Muscle of leg (tissue), 11 donors: Measurements from ENCODE around the gene PDGFRB. TPM values are rescaled to one million over a fixed set of nuclear protein-coding genes. Genes with fewer than 3 reads are reported as not detected.

Source experiments
- DNase-seq: peaks from one replicate; pipeline ENCODE4 v3.0.0; 2013
- H3K27ac ChIP-seq: one replicate; pipeline ENCODE4 v1.5.1; 2013; ENCODE audit warnings: mild to moderate bottlenecking, low read length, control low read depth
- H3K27me3 ChIP-seq: one replicate; pipeline ENCODE4 v1.6.1; 2013; ENCODE audit warnings: low read length; ENCODE audit not compliant: control insufficient read depth, insufficient read depth
- H3K36me3 ChIP-seq: one replicate; pipeline ENCODE4 v1.6.1; 2013; ENCODE audit warnings: low read length; ENCODE audit not compliant: control insufficient read depth, insufficient read depth
- H3K4me1 ChIP-seq: one replicate; pipeline ENCODE4 v1.6.1; 2013; ENCODE audit warnings: low read length; ENCODE audit not compliant: control insufficient read depth, insufficient read depth
- H3K4me3 ChIP-seq: one replicate; pipeline ENCODE4 v1.5.1; 2013; ENCODE audit warnings: low read length, control low read depth
- H3K9me3 ChIP-seq: replicated peaks from 2 replicates; pipeline ENCODE4 v1.6.1; 2013; ENCODE audit warnings: low read depth, low read length; ENCODE audit not compliant: control insufficient read depth
- WGBS: methylation state at CpG from one replicate; pipeline ENCODE4 v1.1.5; 2013; ENCODE audit warnings: missing lambda C conversion rate; ENCODE audit not compliant: insufficient coverage; 5-methylcytosine and 5-hydroxymethylcytosine counted together
- polyA plus RNA-seq, 8 donors: library from polyadenylated mRNA; unstranded; fragments of 120-200 nt; gene quantifications; one replicate each; pipeline versions ENCODE4 v1.2.1 to v1.2.3, GENCODE V29; 2013; ENCODE audit warnings: inconsistent platforms in 1 of 8, low replicate concordance in 1 of 8; ENCODE audit not compliant: insufficient read length in 8 of 8, insufficient read depth in 1 of 8
- total RNA-seq: library from RNA; stranded (reverse); fragments of 120-200 nt; gene quantifications from one replicate; pipeline ENCODE4 v1.2.4, GENCODE V29; 2013

Gene PDGFRB
- total and polyA plus RNA-seq, 9 donors: 109 to 152 (median 129) TPM

DNA sequence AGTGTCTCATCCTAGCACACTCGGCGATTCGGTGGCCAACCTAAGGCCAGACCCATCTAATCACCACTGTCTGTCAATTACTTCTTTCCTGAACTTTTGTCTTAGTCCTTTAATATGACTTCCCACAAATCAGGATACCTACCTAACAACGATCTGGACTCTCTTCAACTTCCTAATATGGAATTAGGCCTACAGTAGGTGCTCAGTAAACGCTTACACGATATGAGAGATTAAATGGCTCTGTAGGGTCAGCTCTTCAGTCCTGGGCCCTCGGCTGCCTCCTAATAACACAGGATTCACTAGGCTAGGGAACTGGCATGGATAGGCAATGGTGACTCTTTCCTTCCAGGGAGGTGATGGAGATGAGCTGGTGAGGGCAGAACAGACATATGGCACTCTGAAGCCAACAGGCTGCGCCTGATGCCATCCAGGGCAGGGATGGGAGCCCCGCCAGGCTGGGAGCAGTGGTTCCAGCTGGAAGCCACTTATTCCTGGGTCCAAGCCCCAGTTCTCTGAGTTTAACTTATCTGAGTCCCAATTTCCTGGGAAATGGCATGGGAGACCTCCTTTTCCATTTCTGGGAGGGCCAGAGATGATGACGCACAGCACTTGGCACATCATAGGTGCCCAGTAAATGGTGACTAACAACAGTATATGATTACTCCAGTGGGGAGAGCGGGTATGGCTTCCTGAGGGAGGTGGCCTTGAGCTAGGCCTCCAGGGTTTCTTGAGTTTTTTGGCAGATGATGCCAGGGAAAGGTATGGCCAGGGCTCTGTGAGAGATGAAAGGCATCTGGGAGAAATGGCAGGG lies 7.3 kb downstream of the PDGFRB start:
- H3K4me1 ChIP-seq: peaks cover 62% of the 10 kb centered on the region
- no peak overlapping the region for H3K4me3 ChIP-seq
- peak overlapping the region; percentile 16 for H3K27ac ChIP-seq
- no peak for DNase-seq
- WGBS: 80% methylated on average over 6 of the region's 11 CpGs
- H3K27me3 ChIP-seq: no peaks in the 10 kb centered on the region
- H3K36me3 ChIP-seq: peaks cover 11% of the 10 kb centered on the region
- no peaks in the 10 kb centered on the region for H3K9me3 ChIP-seq

DNA sequence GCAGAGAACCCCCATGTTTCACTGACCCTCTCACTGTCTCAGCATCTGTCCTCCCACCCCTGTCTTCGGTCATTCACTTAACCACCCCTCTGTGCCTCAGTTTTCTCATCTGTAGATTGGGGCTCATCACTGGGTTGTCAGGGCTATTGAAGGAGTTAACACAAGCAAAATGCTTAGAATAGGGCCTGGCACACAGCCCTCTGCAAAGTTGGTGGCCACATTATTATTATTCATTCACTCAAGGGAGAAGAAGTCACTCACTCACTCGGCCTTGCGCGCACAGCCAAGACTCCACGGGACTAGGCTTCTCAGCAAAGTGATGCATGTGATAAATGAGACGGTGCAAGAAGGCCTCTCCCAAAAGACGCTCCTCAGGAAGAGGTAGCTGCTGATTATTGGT lies 8.0 kb downstream of the PDGFRB start:
- Histone ChIP-seq H3K4me1 (peaks cover 65% of the 10 kb centered on the region), H3K36me3 (peaks cover 9% of the 10 kb centered on the region)

DNA sequence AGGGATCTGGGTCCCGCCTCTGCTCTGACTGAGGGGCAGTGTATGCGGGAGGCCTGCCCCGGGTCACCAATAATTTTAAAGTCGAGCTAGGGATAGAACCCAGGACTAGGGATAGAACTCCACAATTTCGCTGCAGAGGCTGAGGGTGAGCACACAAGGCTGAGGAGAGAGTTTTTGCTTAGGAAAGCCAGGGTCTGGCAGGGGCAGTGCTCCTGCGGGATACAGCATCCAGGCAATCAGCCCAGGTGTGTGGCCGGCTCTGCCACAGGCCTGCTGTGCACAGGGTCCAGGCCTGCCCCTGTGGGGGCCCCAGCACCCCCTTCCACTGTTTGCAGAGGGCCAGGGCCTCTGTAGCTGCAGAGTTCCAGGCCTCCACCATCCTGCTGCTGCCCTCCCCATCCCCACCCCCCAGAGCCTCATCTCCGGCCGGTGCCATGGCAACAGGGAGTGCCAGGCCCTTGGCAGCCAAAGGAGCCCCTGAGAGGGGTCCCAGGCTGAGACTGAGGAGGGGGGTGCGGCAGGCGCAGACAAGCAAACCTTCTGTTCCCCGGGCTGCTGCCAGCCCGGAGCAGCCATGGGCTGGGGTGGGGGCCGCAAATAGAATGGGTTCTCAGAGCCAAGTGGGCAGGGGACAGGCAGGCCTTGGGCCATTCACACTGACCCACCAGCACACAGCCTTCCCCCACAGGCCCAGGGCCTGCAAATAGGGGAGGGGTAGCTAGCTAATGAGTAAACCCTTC lies 8.6 kb downstream of the PDGFRB start:
- DNase-seq: no peak
- Histone ChIP-seq H3K9me3 (no peaks in the 10 kb centered on the region), H3K4me1 (peaks cover 64% of the 10 kb centered on the region), H3K27ac (peak overlapping the region; percentile 61), H3K27me3 (no peaks in the 10 kb centered on the region), H3K36me3 (peaks cover 9% of the 10 kb centered on the region), H3K4me3 (no peak overlapping the region)
- WGBS: 58% methylated on average over 7 of the region's 14 CpGs

More for the DNA sequence above, 8.0 kb downstream of the PDGFRB start:
- Histone ChIP-seq H3K9me3 (no peaks in the 10 kb centered on the region), H3K27ac (peak overlapping the region; percentile 61), H3K4me3 (no peak overlapping the region), H3K27me3 (no peaks in the 10 kb centered on the region)
- WGBS: 30% methylated on average over 2 of the region's 7 CpGs
- no peak for DNase-seq

DNA sequence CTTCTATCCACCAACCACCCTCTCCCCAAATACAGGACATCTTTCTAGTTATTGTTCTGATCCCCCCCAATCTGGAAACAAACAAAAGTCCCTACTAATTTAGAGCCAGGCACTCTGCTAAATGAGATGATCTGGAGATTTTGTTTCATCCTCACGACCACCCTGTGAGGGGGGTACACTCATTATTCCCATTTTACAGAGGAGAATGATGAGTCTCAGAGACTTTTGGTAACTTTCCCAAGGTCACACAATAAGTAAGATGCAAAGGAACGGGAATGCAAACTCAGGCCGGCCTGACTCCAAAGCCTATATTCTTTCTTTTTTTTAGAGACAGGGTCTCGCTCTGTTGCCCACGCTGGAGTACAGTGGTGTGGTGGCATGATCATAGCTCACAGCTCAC lies 9.4 kb downstream of the PDGFRB start:
- Histone ChIP-seq H3K27me3 (no peaks in the 10 kb centered on the region), H3K4me1 (peaks cover 71% of the 10 kb centered on the region), H3K27ac (peak overlapping the region; percentile 4), H3K36me3 (peaks cover 14% of the 10 kb centered on the region), H3K4me3 (no peak overlapping the region), H3K9me3 (no peaks in the 10 kb centered on the region)
- WGBS: 79% methylated on average over 4 of the region's 5 CpGs
- DNase-seq: no peak

DNA sequence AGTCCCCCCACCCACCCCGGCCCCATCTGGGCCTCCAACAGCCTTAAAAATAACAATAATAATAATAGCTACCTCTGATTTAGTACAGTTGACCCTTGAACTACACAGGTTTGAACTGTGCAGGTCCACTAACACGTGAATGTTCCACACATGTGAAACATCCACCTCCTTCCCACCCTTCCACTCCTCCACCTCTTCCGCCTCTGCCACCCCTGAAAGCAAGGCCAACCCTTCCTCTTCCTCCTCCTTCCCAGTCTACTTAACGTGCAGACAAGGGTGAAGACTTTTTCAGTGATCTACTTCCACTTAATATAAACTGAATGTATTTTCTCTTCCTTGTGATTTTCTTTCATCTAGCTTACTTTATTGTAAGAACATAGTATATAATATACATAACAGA lies 10.8 kb downstream of the PDGFRB start:
- Histone ChIP-seq H3K36me3 (peaks cover 13% of the 10 kb centered on the region), H3K27me3 (no peaks in the 10 kb centered on the region), H3K4me3 (no peak overlapping the region), H3K27ac (peak overlapping the region; percentile 94), H3K9me3 (no peaks in the 10 kb centered on the region), H3K4me1 (peaks cover 74% of the 10 kb centered on the region)
- WGBS: 55% methylated on average over 2 of the region's 4 CpGs
- no peak for DNase-seq

DNA sequence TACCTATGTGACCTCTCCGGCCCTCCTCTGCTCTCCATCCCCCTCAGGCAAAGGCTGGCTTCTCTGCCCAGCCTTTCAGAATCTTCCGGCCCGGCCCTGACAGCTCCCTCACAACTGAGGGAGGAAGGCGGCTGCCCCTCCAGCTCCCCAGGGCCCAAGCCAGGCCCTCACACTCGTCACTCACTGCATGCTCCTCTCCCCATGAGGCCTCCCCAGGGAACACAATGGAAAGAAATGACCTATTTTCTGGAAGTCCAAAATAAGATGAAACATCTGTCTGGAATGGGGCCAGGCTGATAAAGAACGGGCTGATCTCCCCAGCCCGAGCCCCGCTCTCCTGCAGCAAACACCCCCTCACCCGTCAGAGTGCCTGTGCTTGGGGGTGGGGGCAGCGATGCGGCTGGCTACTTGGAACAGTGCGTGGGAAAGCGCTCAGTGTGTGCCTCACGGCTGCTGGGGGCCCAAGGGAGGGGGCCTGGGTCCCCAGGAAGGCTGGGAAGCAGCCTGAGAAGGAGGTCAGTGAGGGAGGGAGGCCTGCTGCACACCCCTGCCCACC lies 11.3 kb downstream of the PDGFRB start:
- Histone ChIP-seq H3K4me1 (peaks cover 76% of the 10 kb centered on the region), H3K27me3 (no peaks in the 10 kb centered on the region), H3K9me3 (no peaks in the 10 kb centered on the region), H3K27ac (peak overlapping the region; percentile 94), H3K36me3 (peaks cover 13% of the 10 kb centered on the region), H3K4me3 (no peak overlapping the region)
- peak; percentile 92 for DNase-seq
- 22% methylated on average over 6 of the region's 14 CpGs for WGBS

DNA sequence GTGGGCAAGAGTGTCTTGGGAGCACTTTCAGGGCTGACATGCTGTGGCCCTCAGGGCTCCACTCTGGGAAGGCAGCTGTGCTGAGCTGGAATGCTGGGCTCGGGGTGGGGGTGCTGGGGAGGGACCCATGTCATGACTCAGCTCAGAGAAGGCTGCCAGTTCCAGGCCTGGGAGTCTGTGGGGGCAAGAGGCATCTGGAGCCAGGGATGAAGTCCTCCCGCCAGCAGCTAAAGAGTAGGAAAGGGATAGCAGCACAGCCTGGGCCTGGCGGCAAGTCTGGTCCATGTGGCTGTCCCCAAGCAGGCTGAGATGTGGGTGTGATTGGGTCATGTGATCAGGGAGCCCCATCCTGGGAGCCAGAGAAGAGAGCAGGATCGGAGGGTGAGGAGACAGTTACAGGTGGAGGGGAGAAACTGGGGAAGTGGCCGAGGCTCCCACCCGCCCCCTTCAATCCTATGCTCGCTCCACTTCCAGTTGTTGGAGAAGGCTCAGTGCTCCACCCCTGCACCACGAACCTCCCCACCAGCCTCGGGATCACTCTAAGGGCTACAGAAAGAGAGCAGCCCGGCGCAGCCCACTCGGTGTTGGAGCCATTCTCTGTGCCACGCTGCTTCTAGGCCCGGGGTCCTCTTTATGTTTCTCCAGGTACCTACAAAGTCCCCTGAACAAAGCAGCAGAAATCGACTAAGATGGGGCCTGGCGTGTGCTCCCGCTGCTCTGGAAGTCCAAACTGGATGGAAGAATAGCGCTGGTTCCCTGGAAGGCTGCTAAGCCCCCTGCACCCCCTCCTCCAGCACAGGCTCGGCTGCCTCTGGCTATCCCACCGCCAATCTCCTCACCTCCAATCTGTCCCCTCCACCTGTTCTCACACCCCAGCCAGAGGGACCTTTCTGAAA lies 12.0 kb downstream of the PDGFRB start:
- H3K4me1 ChIP-seq: peaks cover 81% of the 10 kb centered on the region
- H3K27ac ChIP-seq: peak overlapping the region; percentile 94
- peak; percentile 87 for DNase-seq
- peaks cover 12% of the 10 kb centered on the region for H3K36me3 ChIP-seq
- no peaks in the 10 kb centered on the region for H3K9me3 ChIP-seq
- H3K27me3 ChIP-seq: no peaks in the 10 kb centered on the region
- 25% methylated on average over 16 of the region's 20 CpGs for WGBS
- no peak overlapping the region for H3K4me3 ChIP-seq

DNA sequence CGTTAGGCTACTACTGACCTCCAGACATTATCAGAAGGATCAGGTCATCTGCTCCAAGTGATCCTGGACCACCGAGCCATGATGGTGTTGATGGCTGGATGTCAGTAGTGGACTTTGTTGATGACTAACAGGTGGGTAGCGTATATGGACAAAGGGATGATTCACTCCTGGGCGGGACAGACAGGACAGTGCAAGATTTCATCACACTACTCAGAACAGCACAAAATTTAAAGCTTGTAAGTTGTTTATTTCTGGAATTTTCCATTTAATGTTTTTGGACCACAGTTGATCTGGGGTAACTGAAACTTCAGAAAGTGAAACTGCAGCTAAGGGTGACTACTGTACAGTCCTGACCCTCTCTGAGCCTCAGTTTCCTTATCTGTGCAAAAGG lies 12.7 kb downstream of the PDGFRB start:
- H3K4me3 ChIP-seq: no peak overlapping the region
- H3K9me3 ChIP-seq: no peaks in the 10 kb centered on the region
- H3K36me3 ChIP-seq: peaks cover 8% of the 10 kb centered on the region
- H3K27ac ChIP-seq: peak overlapping the region; percentile 94
- DNase-seq: peak; percentile 88
- WGBS: 83% methylated on average over 1 of the region's 4 CpGs
- H3K4me1 ChIP-seq: peaks cover 84% of the 10 kb centered on the region
- H3K27me3 ChIP-seq: no peaks in the 10 kb centered on the region

DNA sequence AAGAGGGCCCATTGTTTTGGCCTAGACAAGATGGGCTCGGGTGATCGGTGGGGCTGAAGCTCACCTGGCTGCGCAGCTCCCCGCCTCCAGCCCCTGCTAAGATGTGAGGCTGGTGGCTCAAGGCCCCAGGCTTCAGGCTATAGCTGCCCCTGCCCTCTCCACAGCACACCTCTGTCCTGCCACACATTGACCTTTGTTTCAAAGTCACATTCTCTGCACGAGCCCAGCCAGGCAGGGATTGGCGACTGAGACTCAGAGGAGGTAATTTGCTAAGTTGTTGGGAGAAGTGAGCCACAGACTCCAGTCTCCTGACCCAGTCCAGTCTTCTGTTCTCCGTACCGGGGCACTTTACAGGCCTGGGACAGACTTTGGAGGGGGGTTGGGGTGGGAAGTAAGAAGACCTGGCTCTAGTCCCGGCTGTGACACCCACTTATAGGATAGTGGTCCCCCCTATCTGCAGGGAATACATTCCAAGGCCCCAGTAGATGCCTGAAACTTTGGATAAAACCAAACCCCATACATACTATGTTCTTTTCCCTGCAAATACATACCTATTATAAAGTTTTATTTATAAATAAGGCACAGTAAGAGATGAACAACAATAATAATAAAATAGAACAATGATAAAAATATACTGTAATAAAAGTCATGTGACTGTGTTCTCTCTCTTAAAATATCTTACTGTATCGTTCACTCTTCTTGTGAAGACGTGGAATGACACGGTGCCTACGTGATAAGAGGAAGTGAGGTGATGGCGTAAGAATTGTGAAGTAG lies 13.3 kb downstream of the PDGFRB start:
- Histone ChIP-seq H3K27me3 (no peaks in the 10 kb centered on the region), H3K27ac (peak overlapping the region; percentile 94), H3K9me3 (no peaks in the 10 kb centered on the region), H3K4me3 (no peak overlapping the region), H3K4me1 (peaks cover 83% of the 10 kb centered on the region), H3K36me3 (peaks cover 7% of the 10 kb centered on the region)
- WGBS: 86% methylated on average over 5 of the region's 14 CpGs
- DNase-seq: no peak
